Mammary epithelial cell (primary cell): ENCODE data around the gene SH3TC1.

Experiments
- EZH2 ChIP-seq: IDR thresholded peaks from 2 replicates; pipeline ENCODE4 v1.6.1; 2012; ENCODE audit warnings: low read length, inconsistent platforms, borderline replicate concordance
- TF ChIP-seq, protein P1 (sequence below), 2 donors: IDR thresholded peaks in 1 of 2; conservative IDR thresholded peaks in 1 of 2; 2 replicates each; pipeline ENCODE4 v1.5.1; 2011 to 2012; ENCODE audit warnings: inconsistent platforms in 2 of 2, low read length in 2 of 2, mild to moderate bottlenecking in 2 of 2, control low read depth in 1 of 2, low read depth in 1 of 2; ENCODE audit not compliant: insufficient read depth in 1 of 2; ENCODE audit errors: extremely low read depth in 1 of 2

- TF ChIP-seq, protein P1, sequence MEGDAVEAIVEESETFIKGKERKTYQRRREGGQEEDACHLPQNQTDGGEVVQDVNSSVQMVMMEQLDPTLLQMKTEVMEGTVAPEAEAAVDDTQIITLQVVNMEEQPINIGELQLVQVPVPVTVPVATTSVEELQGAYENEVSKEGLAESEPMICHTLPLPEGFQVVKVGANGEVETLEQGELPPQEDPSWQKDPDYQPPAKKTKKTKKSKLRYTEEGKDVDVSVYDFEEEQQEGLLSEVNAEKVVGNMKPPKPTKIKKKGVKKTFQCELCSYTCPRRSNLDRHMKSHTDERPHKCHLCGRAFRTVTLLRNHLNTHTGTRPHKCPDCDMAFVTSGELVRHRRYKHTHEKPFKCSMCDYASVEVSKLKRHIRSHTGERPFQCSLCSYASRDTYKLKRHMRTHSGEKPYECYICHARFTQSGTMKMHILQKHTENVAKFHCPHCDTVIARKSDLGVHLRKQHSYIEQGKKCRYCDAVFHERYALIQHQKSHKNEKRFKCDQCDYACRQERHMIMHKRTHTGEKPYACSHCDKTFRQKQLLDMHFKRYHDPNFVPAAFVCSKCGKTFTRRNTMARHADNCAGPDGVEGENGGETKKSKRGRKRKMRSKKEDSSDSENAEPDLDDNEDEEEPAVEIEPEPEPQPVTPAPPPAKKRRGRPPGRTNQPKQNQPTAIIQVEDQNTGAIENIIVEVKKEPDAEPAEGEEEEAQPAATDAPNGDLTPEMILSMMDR (conservative IDR thresholded peaks at IDR 0.05 in 1 of 2, IDR thresholded peaks at IDR 0.05 in 1 of 2; ENCODE audit: extremely low read depth in 1 of 2, insufficient read depth in 1 of 2, low read depth in 1 of 2, low read length in 2 of 2), result no peak
- TF ChIP-seq EZH2, result no peak
These were observed 25.4 kb upstream of the SH3TC1 start for GRCh38 chr4:8173492-8174242.
